Endodermal cell (in vitro differentiated cells): ENCODE measurements around the gene OPN3. TPM values are rescaled to one million over a fixed set of nuclear protein-coding genes. Genes with fewer than 3 reads are reported as not detected.

Experiments used
- DNase-seq: peaks from one replicate; pipeline ENCODE4 v3.0.0-alpha.2; 2017
- H3K27ac ChIP-seq: 2 replicates; pipeline ENCODE4 v1.5.1; 2013; ENCODE audit warnings: mild to moderate bottlenecking, low read depth, low read length, moderate library complexity
- H3K27me3 ChIP-seq: 2 replicates; pipeline ENCODE4 v1.6.1; 2013; ENCODE audit warnings: mild to moderate bottlenecking, low read length, moderate library complexity; ENCODE audit not compliant: insufficient read depth, control insufficient read depth, poor library complexity, severe bottlenecking
- H3K36me3 ChIP-seq: 2 replicates; pipeline ENCODE4 v1.7.0; 2013; ENCODE audit warnings: mild to moderate bottlenecking, low read length, moderate library complexity; ENCODE audit not compliant: control insufficient read depth, insufficient read depth
- H3K4me1 ChIP-seq: one replicate; pipeline ENCODE4 v1.7.0; 2013; ENCODE audit warnings: low read length; ENCODE audit not compliant: control insufficient read depth, insufficient read depth
- H3K4me3 ChIP-seq: 2 replicates; pipeline ENCODE4 v1.5.1; 2013; ENCODE audit warnings: mild to moderate bottlenecking, low read length, moderate library complexity
- H3K9ac ChIP-seq: 2 replicates; pipeline ENCODE4 v1.6.1; 2013; ENCODE audit warnings: mild to moderate bottlenecking, low read length, moderate library complexity; ENCODE audit not compliant: poor library complexity, severe bottlenecking; ENCODE audit errors: extremely low read depth
- H3K9me3 ChIP-seq: 2 replicates; pipeline ENCODE4 v1.6.1; 2013; ENCODE audit warnings: mild to moderate bottlenecking, low read length, moderate library complexity; ENCODE audit not compliant: control insufficient read depth
- H3K27ac Mint-ChIP-seq: 2 replicates; pipeline ENCODE4 v1.8.0; 2020; ENCODE audit warnings: mixed read lengths
- H3K27me3 Mint-ChIP-seq: 2 replicates; pipeline ENCODE4 v1.8.0; 2021; ENCODE audit warnings: mild to moderate bottlenecking, mixed read lengths; ENCODE audit not compliant: insufficient read depth
- H3K36me3 Mint-ChIP-seq: 2 replicates; pipeline ENCODE4 v1.8.0; 2020; ENCODE audit warnings: low read depth, mixed read lengths
- H3K4me1 Mint-ChIP-seq: 2 replicates; pipeline ENCODE4 v1.8.0; 2020; ENCODE audit warnings: mixed read lengths
- H3K4me3 Mint-ChIP-seq: 2 replicates; pipeline ENCODE4 v1.8.0; 2020; ENCODE audit warnings: mild to moderate bottlenecking, moderate library complexity, mixed read lengths
- H3K9me3 Mint-ChIP-seq: 2 replicates; pipeline ENCODE4 v1.8.0; 2020; ENCODE audit warnings: mild to moderate bottlenecking, mixed read lengths
- CTCF ChIP-seq: fragments of 200-600 bp; sonication (generic); conservative IDR thresholded peaks from 2 replicates; pipeline ENCODE4 v1.5.0; 2021; ENCODE audit warnings: antibody characterized with exemption, mild to moderate bottlenecking
- WGBS, 2 experiments: methylation state at CpG; one replicate each; pipeline versions ENCODE4 v1.1.5 to v1.1.7; 2013; ENCODE audit warnings: missing lambda C conversion rate in 2 of 2, mixed read lengths in 1 of 2; ENCODE audit not compliant: insufficient coverage in 1 of 2, insufficient read length in 1 of 2; 5-methylcytosine and 5-hydroxymethylcytosine counted together
- total RNA-seq, 2 donors: library from RNA; stranded (reverse); fragmentation: NEBNext Ultra II Directional in 1 of 2; extraction: Animal tissue kit (Norgen Biotek cat#: 25700) in 1 of 2; gene quantifications; 2 replicates in 1 of 2; 3 replicates in 1 of 2; pipeline ENCODE4 v1.2.1, GENCODE V29; 2021

The OPN3 gene
- total RNA-seq, 2 donors from 2014 or later: 9.0 to 22.5 TPM

- no peak overlapping the region for H3K9ac ChIP-seq
These were observed 14.5 kb upstream of the OPN3 start for GRCh38 chr1:241654641-241655040.

GRCh38 chr1:241654019-241654418, 13.8 kb upstream of the OPN3 start:
- H3K4me3 Mint-ChIP-seq: no peak overlapping the region
- Histone ChIP-seq H3K4me3 (no peak overlapping the region), H3K9me3 (no peaks in the 10 kb centered on the region), H3K4me1 (no peaks in the 10 kb centered on the region), H3K36me3 (no peaks in the 10 kb centered on the region), H3K9ac (no peak overlapping the region), H3K27me3 (peaks cover 44% of the 10 kb centered on the region), H3K27ac (no peak overlapping the region)
- TF ChIP-seq CTCF: no peak
- DNase-seq: no peak
- peaks cover 17% of the 10 kb centered on the region for H3K27me3 Mint-ChIP-seq
- no peaks in the 10 kb centered on the region for H3K9me3 Mint-ChIP-seq
- no peaks in the 10 kb centered on the region for H3K4me1 Mint-ChIP-seq
- no peaks in the 10 kb centered on the region for H3K36me3 Mint-ChIP-seq
- no peak overlapping the region for H3K27ac Mint-ChIP-seq
- WGBS, 2 experiments: 92 to 100% methylated on average over 1 of the region's 1 CpG

More at GRCh38 chr1:241654641-241655040, 14.5 kb upstream of the OPN3 start:
- H3K9me3 Mint-ChIP-seq: no peaks in the 10 kb centered on the region
- no peaks in the 10 kb centered on the region for H3K4me1 ChIP-seq
- DNase-seq: no peak
- TF ChIP-seq CTCF: no peak
- H3K36me3 ChIP-seq: no peaks in the 10 kb centered on the region
- no peak overlapping the region for H3K4me3 ChIP-seq
- no peak overlapping the region for H3K27ac Mint-ChIP-seq
- peaks cover 44% of the 10 kb centered on the region for H3K27me3 ChIP-seq
- H3K27ac ChIP-seq: no peak overlapping the region
- H3K27me3 Mint-ChIP-seq: peaks cover 21% of the 10 kb centered on the region
- H3K4me1 Mint-ChIP-seq: no peaks in the 10 kb centered on the region
- H3K36me3 Mint-ChIP-seq: no peaks in the 10 kb centered on the region
- WGBS, 2 experiments: 93 to 100% methylated on average over 1 of the region's 1 CpG
- H3K9me3 ChIP-seq: no peaks in the 10 kb centered on the region
- no peak overlapping the region for H3K4me3 Mint-ChIP-seq

GRCh38 chr1:241652012-241652411, 11.8 kb upstream of the OPN3 start, which contains the start of gene WDR64:
WDR64 (plus strand) TSS chr1:241652281; CDS start chr1:241652485, 204 bp downstream.
- Histone ChIP-seq H3K27me3 (peaks cover 37% of the 10 kb centered on the region), H3K9me3 (no peaks in the 10 kb centered on the region), H3K4me1 (no peaks in the 10 kb centered on the region), H3K4me3 (no peak within 1 kb of the TSS), H3K36me3 (no peaks in the 10 kb centered on the region), H3K27ac (no peak within 1 kb of the TSS), H3K9ac (no peak within 1 kb of the TSS)
- 91% methylated on average over 2 of the region's 4 CpGs; no CpG with 5 or more reads in 1 of the 2 experiments for WGBS, 2 experiments
- H3K9me3 Mint-ChIP-seq: no peaks in the 10 kb centered on the region
- H3K36me3 Mint-ChIP-seq: no peaks in the 10 kb centered on the region
- no peak within 1 kb of the TSS for H3K4me3 Mint-ChIP-seq
- no peak within 1 kb of the TSS for H3K27ac Mint-ChIP-seq
- H3K4me1 Mint-ChIP-seq: no peaks in the 10 kb centered on the region
- no peak for DNase-seq
- TF ChIP-seq CTCF: no peak
- peaks cover 17% of the 10 kb centered on the region for H3K27me3 Mint-ChIP-seq
